CD14-positive monocyte (primary cell): ENCODE results near the gene GALNT10. TPM values are rescaled to one million over a fixed set of nuclear protein-coding genes. Genes with fewer than 3 reads are reported as not detected.

Source experiments
- DNase-seq, 3 donors: peaks; one replicate each; pipeline ENCODE4 v3.0.0-alpha.2; 2011 to 2022
- H2AFZ ChIP-seq: 2 replicates; pipeline ENCODE4 v1.6.0; 2012; ENCODE audit warnings: mild to moderate bottlenecking, low read depth, low read length, inconsistent platforms; ENCODE audit not compliant: insufficient read depth, poor library complexity, severe bottlenecking
- H3K27ac ChIP-seq, 2 donors: 1 replicate in 1 of 2; 2 replicates in 1 of 2; pipeline ENCODE4 v1.5.1; 2012 to 2013; ENCODE audit warnings: low read length in 2 of 2, control low read depth in 1 of 2, inconsistent platforms in 1 of 2, low read depth in 1 of 2, mild to moderate bottlenecking in 1 of 2
- H3K27me3 ChIP-seq, 2 donors: one replicate each; pipeline versions ENCODE4 v1.6.0 to v1.6.1; 2011 to 2013; ENCODE audit warnings: low read length in 2 of 2; ENCODE audit not compliant: control insufficient read depth in 2 of 2, insufficient read depth in 2 of 2
- H3K36me3 ChIP-seq, 2 donors: replicated peaks in 1 of 2; 1 replicate in 1 of 2; 2 replicates in 1 of 2; pipeline versions ENCODE4 v1.5.1 to v1.6.1; 2012 to 2013; ENCODE audit warnings: low read length in 2 of 2, control low read depth in 1 of 2, inconsistent platforms in 1 of 2, mild to moderate bottlenecking in 1 of 2; ENCODE audit not compliant: insufficient read depth in 2 of 2, control insufficient read depth in 1 of 2
- H3K4me1 ChIP-seq, 2 donors: 1 replicate in 1 of 2; 2 replicates in 1 of 2; pipeline versions ENCODE4 v1.5.1 to v1.6.1; 2012 to 2013; ENCODE audit warnings: low read length in 2 of 2, control low read depth in 1 of 2, inconsistent platforms in 1 of 2, mild to moderate bottlenecking in 1 of 2, moderate library complexity in 1 of 2; ENCODE audit not compliant: insufficient read depth in 2 of 2, control insufficient read depth in 1 of 2
- H3K4me2 ChIP-seq: replicated peaks from 2 replicates; pipeline ENCODE3; 2012; ENCODE audit warnings: low read length, moderate library complexity, mild to moderate bottlenecking; ENCODE audit not compliant: poor library complexity, severe bottlenecking; ENCODE audit errors: extremely low read depth
- H3K4me3 ChIP-seq, 3 experiments: fragments of 200-600 bp in 1 of 3; sonication (generic) in 1 of 3; replicated peaks in 1 of 3; 1 replicate in 2 of 3; 2 replicates in 1 of 3; pipeline ENCODE4 v1.5.1; 2011 to 2013; ENCODE audit warnings: low read length in 3 of 3, mild to moderate bottlenecking in 3 of 3, control low read depth in 2 of 3, low read depth in 2 of 3, inconsistent platforms in 1 of 3, moderate library complexity in 1 of 3
- H3K79me2 ChIP-seq: 2 replicates; pipeline ENCODE4 v1.6.0; 2012; ENCODE audit warnings: mild to moderate bottlenecking, control low read depth, inconsistent platforms, low read length, moderate library complexity; ENCODE audit not compliant: insufficient read depth
- H3K9ac ChIP-seq: 2 replicates; pipeline ENCODE4 v1.6.0; 2017; ENCODE audit warnings: low read length, mild to moderate bottlenecking; ENCODE audit not compliant: insufficient read depth, poor library complexity, severe bottlenecking
- H3K9me3 ChIP-seq, 2 donors: replicated peaks in 1 of 2; 1 replicate in 1 of 2; 2 replicates in 1 of 2; pipeline versions ENCODE4 v1.5.1 to v1.6.1; 2012 to 2013; ENCODE audit warnings: low read length in 2 of 2, control low read depth in 1 of 2; ENCODE audit not compliant: control insufficient read depth in 1 of 2, insufficient read depth in 1 of 2
- H4K20me1 ChIP-seq: 2 replicates; pipeline ENCODE4 v1.6.0; 2012; ENCODE audit warnings: mild to moderate bottlenecking, low read length, control low read depth, moderate library complexity; ENCODE audit not compliant: insufficient read depth
- H3K27ac Mint-ChIP-seq, 7 donors: one replicate each; pipeline ENCODE4 v1.8.0; 2020; ENCODE audit warnings: mild to moderate bottlenecking in 7 of 7, mixed read lengths in 7 of 7, moderate library complexity in 6 of 7, inconsistent platforms in 2 of 7
- H3K27me3 Mint-ChIP-seq, 3 donors: one replicate each; pipeline ENCODE4 v1.8.0; 2021 to 2022; ENCODE audit warnings: low read depth in 3 of 3, mild to moderate bottlenecking in 3 of 3, mixed read lengths in 3 of 3, moderate library complexity in 3 of 3, inconsistent platforms in 1 of 3
- H3K36me3 Mint-ChIP-seq, 2 donors: one replicate each; pipeline ENCODE4 v1.8.0; 2020; ENCODE audit warnings: mixed read lengths in 2 of 2, inconsistent platforms in 1 of 2, mild to moderate bottlenecking in 1 of 2
- H3K4me1 Mint-ChIP-seq: one replicate; pipeline ENCODE4 v1.8.0; 2020; ENCODE audit warnings: mild to moderate bottlenecking, mixed read lengths
- H3K4me3 Mint-ChIP-seq, 2 donors: one replicate each; pipeline ENCODE4 v1.8.0; 2020; ENCODE audit warnings: mild to moderate bottlenecking in 2 of 2, mixed read lengths in 2 of 2, moderate library complexity in 1 of 2
- H3K9me3 Mint-ChIP-seq, 7 donors: one replicate each; pipeline ENCODE4 v1.8.0; 2020 to 2022; ENCODE audit warnings: mixed read lengths in 7 of 7, mild to moderate bottlenecking in 6 of 7, moderate library complexity in 6 of 7, inconsistent platforms in 2 of 7
- WGBS: methylation state at CpG from one replicate; pipeline ENCODE4 v1.1.5; 2013; ENCODE audit warnings: missing lambda C conversion rate; ENCODE audit not compliant: insufficient coverage; 5-methylcytosine and 5-hydroxymethylcytosine counted together
- intact Hi-C, 2 donors: fragments of 100-400 bp; cut with micrococcal nuclease; formaldehyde crosslinking; loops; one replicate each; pipeline versions ENCODE4 v1.15.0 to v1.15.1; 2023
- polyA plus RNA-seq, 3 donors: library from polyadenylated mRNA; depleted of rRNA in 1 of 3; unstranded in 2 of 3; stranded (reverse) in 1 of 3; fragments of 300-500 nt in 2 of 3; fragments of >200 nt in 1 of 3; fragmentation: Illumina TruSeq in 2 of 3; gene quantifications; 1 replicate in 2 of 3; 2 replicates in 1 of 3; pipeline ENCODE4 v1.2.3, GENCODE V29; 2012 to 2021
- TF ChIP-seq, protein P1 (sequence below): fragments of 200-600 bp; IDR thresholded peaks from one replicate; pipeline ENCODE4 v1.8.0; 2022; ENCODE audit warnings: antibody characterized with exemption, mild to moderate bottlenecking

GALNT10 gene
- polyA plus RNA-seq, 3 donors: 6.2 to 11.6 (median 7.3) TPM

DNA sequence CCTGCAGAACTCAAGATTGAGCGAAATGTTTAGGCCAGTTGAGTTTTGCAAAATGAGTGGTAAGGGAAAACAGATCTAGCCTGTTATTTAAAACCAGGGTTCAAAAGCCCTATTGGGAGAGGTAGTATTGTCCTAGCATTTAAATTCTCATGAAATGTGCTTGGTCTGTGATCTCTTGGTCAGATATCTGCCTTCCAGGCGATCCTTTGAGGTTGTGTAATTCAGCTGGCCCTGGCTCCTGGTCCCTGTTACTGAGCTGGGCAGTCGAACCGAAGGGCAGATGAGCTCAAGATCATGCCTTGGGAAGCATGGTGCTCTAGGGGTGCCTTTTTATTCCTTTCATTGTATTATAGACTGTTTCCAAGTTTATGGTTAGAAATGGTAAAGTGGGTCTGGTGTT is 269.6 kb downstream of the GALNT10 start:
- no peak overlapping the region for H2AFZ ChIP-seq
- no peak overlapping the region for H3K27ac ChIP-seq
- TF ChIP-seq, protein P1, sequence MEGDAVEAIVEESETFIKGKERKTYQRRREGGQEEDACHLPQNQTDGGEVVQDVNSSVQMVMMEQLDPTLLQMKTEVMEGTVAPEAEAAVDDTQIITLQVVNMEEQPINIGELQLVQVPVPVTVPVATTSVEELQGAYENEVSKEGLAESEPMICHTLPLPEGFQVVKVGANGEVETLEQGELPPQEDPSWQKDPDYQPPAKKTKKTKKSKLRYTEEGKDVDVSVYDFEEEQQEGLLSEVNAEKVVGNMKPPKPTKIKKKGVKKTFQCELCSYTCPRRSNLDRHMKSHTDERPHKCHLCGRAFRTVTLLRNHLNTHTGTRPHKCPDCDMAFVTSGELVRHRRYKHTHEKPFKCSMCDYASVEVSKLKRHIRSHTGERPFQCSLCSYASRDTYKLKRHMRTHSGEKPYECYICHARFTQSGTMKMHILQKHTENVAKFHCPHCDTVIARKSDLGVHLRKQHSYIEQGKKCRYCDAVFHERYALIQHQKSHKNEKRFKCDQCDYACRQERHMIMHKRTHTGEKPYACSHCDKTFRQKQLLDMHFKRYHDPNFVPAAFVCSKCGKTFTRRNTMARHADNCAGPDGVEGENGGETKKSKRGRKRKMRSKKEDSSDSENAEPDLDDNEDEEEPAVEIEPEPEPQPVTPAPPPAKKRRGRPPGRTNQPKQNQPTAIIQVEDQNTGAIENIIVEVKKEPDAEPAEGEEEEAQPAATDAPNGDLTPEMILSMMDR: no peak
- Mint-ChIP-seq H3K36me3 (peaks cover 48 to 59% of the 10 kb centered on the region in 2 donors), H3K27me3 (peaks cover 0 to 2% (median 2%) of the 10 kb centered on the region in 3 donors), H3K4me1 (peaks cover 6% of the 10 kb centered on the region), H3K27ac (no peak overlapping the region), H3K4me3 (no peak overlapping the region), H3K9me3 (no peaks in the 10 kb centered on the region)
- peaks cover 12% of the 10 kb centered on the region for H4K20me1 ChIP-seq
- H3K36me3 ChIP-seq: peaks cover 42 to 63% of the 10 kb centered on the region in 2 donors
- WGBS: 100% methylated on average over 2 of the region's 4 CpGs
- intact Hi-C loops: loop anchor here in 1 of 2 donors (10.0 kb wide), 1 partner anchor 185 kb away; no protein-coding TSS in a partner anchor
- H3K4me2 ChIP-seq: no peak overlapping the region
- H3K79me2 ChIP-seq: no peaks in the 10 kb centered on the region
- H3K4me1 ChIP-seq: peaks cover 0 to 6% of the 10 kb centered on the region in 2 donors
- H3K9me3 ChIP-seq: no peaks in the 10 kb centered on the region
- H3K9ac ChIP-seq: no peak overlapping the region
- H3K4me3 ChIP-seq: no peak overlapping the region
- H3K27me3 ChIP-seq: no peaks in the 10 kb centered on the region
- no peak for DNase-seq

DNA sequence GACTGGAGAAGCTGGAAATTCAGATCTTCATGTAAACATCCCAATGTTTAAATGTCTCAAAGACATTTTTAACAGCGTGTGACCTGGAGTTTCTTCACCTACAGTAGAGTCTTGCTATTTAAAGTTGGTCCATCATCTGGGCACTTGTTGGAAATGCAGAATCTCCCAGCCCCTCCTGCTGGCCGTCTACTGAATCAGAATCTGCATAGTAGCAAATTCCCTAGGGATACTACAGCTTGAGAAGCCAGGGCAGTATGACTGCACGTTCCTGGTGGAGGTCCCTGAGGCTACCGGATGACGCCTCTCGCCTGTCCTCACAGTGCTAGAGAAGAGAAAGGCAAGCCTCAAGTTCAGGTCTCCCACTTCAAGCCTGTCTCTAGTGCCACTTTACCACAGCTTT is 271.0 kb downstream of the GALNT10 start:
- peaks cover 0 to 4% (median 2%) of the 10 kb centered on the region in 3 donors for H3K27me3 Mint-ChIP-seq
- H3K4me1 ChIP-seq: peaks cover 3 to 16% of the 10 kb centered on the region in 2 donors
- H3K79me2 ChIP-seq: no peaks in the 10 kb centered on the region
- no peak for DNase-seq
- no peaks in the 10 kb centered on the region for H3K9me3 ChIP-seq
- no peak overlapping the region for H3K4me3 Mint-ChIP-seq
- H3K36me3 ChIP-seq: peaks cover 28 to 49% of the 10 kb centered on the region in 2 donors
- 96% methylated on average over 3 of the region's 6 CpGs for WGBS
- intact Hi-C loops: loop anchor here in 1 of 2 donors (10.0 kb wide), 1 partner anchor 183 kb away; no protein-coding TSS in a partner anchor
- no peaks in the 10 kb centered on the region for H3K27me3 ChIP-seq
- H3K9ac ChIP-seq: no peak overlapping the region
- peaks cover 10% of the 10 kb centered on the region for H3K4me1 Mint-ChIP-seq
- TF ChIP-seq, protein P1: no peak
- H2AFZ ChIP-seq: no peak overlapping the region
- peaks cover 35 to 46% of the 10 kb centered on the region in 2 donors for H3K36me3 Mint-ChIP-seq
- H3K27ac Mint-ChIP-seq: no peak overlapping the region
- H3K4me3 ChIP-seq: no peak overlapping the region
- H3K4me2 ChIP-seq: no peak overlapping the region
- H4K20me1 ChIP-seq: peaks cover 12% of the 10 kb centered on the region
- no peaks in the 10 kb centered on the region for H3K9me3 Mint-ChIP-seq
- no peak overlapping the region for H3K27ac ChIP-seq
